GM18517 (cell line): ENCODE data around the gene HDAC9.

Experiments used
- ATAC-seq: cut with Tn5 transposase; IDR thresholded peaks from one replicate; pipeline ENCODE4 v1.9.1; 2021; ENCODE audit warnings: mild to moderate bottlenecking, moderate library complexity; ENCODE audit not compliant: unreplicated experiment

Gene HDAC9

GRCh38 chr7:18495412-18496340 lies at the start of gene HDAC9:
Gene HDAC9 (plus strand): TSS chr7:18495749. CDS start chr7:18496303, 554 bp downstream.
- peak; percentile 93 for ATAC-seq

DNA sequence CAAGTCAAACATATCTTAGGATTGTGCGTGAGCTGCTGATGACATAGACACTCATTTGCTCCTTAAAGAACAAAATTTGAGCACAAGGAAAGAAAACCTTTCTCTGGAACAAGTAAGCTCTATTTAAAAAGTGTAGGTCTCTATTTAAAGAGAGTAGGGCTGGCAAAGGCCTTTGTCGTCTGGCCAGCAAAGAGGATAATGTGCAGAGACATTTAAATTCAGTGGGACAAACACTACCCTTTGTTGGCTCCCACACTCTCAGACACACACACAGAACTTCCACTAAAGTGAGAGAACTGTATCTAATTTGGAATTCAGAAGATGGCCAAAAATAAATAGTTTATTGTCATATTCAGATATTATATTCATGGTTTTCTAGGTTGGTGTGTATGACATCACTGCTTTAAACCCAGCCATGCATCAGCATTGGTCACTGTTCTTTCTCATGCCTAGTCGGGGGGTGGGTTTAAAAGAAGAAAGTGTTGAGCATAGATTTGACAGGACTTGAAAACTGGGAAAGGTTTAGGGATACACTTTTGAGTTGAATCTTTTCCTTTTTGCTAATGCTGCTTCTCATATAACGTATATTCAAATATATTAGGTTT lies 49.5 kb upstream of the HDAC9 start:
- ATAC-seq = no peak

DNA sequence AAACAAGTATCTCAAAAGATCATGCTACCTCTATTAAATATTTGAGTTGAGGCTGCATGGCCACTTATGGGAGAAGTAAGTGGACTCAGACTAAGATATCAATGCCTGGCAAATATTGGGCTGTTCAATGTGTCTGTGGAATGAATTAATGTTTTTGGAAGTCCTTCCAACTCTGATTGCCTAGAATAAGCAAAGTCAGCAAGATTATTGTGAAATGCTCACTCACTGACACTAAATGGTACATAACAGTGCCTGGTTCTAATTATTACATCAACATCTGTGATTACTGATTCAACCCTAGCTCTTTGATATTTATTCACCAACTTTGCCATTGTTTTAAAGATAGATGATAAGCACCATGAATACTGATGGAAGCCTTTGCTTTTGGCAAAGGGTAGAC lies 45.5 kb upstream of the HDAC9 start:
- no peak for ATAC-seq

DNA sequence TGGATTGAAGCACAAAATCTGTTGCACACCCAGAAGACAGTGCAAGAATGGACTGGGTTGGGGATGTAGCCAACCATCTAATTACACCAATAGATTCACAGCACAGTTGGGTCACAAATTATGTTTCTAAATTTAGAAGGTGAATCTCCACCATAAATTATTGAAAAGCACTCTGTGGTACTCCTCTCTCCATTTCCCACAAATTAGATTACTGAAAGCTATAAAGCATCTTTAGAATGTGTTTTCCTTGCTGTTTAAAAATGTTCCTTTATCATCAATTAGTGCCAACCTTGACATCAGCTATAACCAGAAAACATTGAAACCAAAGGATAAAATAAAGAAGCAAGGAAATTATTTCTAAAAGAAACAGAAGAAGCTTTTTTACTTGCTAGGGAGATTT lies 39.9 kb upstream of the HDAC9 start:
- ATAC-seq = no peak

DNA sequence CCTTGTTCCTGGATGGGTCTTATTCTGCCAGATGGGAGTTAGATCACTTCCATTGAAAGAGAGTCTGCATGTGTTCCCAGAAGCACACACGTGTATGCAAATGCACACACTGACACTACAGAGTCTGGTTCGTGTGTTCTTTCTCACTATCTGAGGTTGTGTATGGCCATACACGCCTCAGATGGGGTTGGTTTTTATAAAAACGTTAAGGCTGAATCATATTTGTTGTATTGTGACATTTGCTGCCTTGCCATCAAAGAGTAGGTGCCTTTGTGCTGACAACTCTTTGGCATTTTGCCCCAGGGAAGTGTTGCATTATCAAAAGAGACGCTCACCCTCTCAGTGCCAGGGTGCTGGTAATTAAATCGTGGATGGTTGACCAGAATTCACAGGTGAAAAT lies 37.7 kb upstream of the HDAC9 start:
- no peak for ATAC-seq

GRCh38 chr7:18458830-18459229 lies 36.7 kb upstream of the HDAC9 start:
- no peak for ATAC-seq

- ATAC-seq = no peak
These were observed 35.9 kb upstream of the HDAC9 start for GRCh38 chr7:18459484-18460245.

GRCh38 chr7:18461785-18462467 lies 33.6 kb upstream of the HDAC9 start:
- no peak for ATAC-seq

- ATAC-seq = no peak
These were observed 30.7 kb upstream of the HDAC9 start for GRCh38 chr7:18464830-18465229.

GRCh38 chr7:18467011-18467410 lies 28.5 kb upstream of the HDAC9 start:
- no peak for ATAC-seq

GRCh38 chr7:18468795-18469194 lies 26.8 kb upstream of the HDAC9 start:
- no peak for ATAC-seq

DNA sequence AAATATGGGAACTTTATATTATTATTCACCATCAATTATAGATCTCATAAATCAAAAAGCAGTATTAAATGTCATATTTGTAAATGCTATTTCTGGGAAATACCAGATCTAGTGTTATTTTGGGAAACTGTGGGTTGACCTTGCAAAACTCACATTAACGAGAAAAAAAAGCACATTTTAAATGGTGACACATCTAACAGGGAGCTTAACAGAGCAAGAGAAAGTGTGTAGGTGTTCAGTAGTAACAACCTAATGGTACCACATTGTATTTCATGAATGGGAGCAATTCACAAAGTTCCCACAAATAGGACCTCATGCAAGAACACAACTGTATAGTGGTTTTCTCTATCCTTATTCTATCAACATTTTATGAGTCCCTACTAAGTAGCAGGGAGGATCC lies 26.2 kb upstream of the HDAC9 start:
- no peak for ATAC-seq

DNA sequence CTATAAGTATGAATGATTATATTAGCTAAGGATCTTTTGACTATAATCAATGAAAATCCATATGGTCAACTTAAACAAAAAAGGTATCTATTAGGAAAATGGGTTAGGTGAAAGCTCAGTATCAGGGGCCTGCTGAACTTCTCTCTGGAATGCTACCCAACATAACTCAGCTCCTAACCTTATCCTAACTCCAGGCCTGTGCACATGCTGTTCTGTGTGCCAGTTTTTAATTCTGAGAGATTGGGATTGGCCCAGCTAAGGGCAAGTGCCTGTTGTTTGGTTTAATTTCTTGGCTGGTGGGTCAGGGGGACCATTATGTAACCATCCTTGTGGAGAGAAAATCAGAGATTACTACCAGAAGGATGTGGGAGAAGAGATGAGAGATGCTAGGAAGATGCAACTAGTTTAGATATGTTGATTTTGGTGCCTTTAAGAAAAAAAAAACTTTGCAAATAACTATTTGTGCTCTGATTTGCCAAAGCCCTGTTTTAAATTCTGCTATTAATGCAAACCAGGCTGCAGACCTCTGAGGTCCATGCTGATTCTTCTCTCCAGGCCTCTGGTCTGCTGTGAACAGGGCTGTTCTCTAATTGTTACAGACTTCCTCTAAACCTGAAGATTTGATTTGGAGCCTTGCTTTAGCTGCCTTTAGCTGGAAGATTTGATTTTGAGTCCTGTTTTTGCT lies 23.9 kb upstream of the HDAC9 start:
- ATAC-seq = no peak

- no peak for ATAC-seq
These were observed 23.4 kb upstream of the HDAC9 start for GRCh38 chr7:18472161-18472483.

GRCh38 chr7:18473119-18473518 lies 22.4 kb upstream of the HDAC9 start:
- ATAC-seq = no peak

GRCh38 chr7:18474944-18475343 lies 20.6 kb upstream of the HDAC9 start:
- ATAC-seq = no peak

- ATAC-seq = no peak
These were observed 20.1 kb upstream of the HDAC9 start for GRCh38 chr7:18475488-18475887.

- no peak for ATAC-seq
These were observed 13.8 kb upstream of the HDAC9 start for GRCh38 chr7:18481776-18482175.

DNA sequence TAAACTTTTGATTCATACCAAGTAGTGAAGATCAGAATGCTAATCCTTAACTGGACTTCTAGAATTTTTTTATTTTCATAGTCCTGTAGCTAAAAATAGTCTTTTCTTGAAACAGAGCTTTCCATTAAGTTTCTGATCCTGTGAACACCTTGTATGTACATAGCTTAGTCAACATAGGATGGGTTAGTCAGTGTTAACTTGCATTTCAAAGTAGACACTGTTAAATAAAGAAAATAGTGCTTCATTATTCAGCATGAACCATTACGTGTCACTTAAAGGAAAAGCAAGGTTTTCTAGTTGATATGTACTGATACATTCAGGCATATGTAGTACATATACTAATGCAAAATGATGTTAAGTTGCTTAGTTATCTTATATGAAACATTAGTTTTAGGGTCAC lies 7.5 kb upstream of the HDAC9 start:
- ATAC-seq = no peak

DNA sequence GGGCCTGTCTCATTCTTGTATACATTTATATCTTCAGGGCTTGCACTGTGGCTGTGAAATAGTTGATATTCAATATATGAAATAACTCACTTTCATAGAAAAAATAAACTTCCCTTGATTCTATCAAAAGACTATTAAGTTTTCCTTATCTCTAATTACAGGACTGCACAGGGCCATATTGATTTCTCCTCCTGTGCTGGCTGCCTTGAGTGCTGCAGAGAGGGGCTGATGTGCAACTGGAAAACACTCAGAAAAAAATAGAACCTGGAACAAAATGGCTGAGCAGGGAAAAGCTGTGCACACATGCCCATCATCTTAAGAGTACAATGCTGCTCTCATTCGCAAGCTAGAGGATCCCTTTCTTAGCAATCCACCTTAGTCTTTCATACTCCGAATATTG lies 5.9 kb upstream of the HDAC9 start:
- no peak for ATAC-seq

GRCh38 chr7:18491871-18492270 lies 3.7 kb upstream of the HDAC9 start:
- no peak for ATAC-seq
